Mucosa of rectum (tissue), 2 donors: Measurements from ENCODE around the gene MRPL28.

Experiments used
- H3K27ac ChIP-seq, 2 donors: one replicate each; pipeline ENCODE4 v1.7.0; 2013; ENCODE audit warnings: inconsistent platforms in 2 of 2, low read depth in 2 of 2, low read length in 2 of 2
- H3K27me3 ChIP-seq, 2 donors: one replicate each; pipeline ENCODE4 v1.7.0; 2013; ENCODE audit warnings: low read length in 2 of 2; ENCODE audit not compliant: control insufficient read depth in 2 of 2, insufficient read depth in 2 of 2
- H3K36me3 ChIP-seq, 2 donors: one replicate each; pipeline ENCODE4 v1.7.0; 2013; ENCODE audit warnings: low read length in 2 of 2; ENCODE audit not compliant: control insufficient read depth in 2 of 2, insufficient read depth in 2 of 2
- H3K4me1 ChIP-seq, 2 donors: one replicate each; pipeline ENCODE4 v1.7.0; 2013; ENCODE audit warnings: low read length in 2 of 2, mild to moderate bottlenecking in 1 of 2; ENCODE audit not compliant: control insufficient read depth in 2 of 2, insufficient read depth in 2 of 2
- H3K4me3 ChIP-seq, 2 donors: one replicate each; pipeline ENCODE4 v1.7.0; 2013; ENCODE audit warnings: low read length in 2 of 2
- H3K9ac ChIP-seq, 2 donors: one replicate each; pipeline ENCODE4 v1.7.0; 2013; ENCODE audit warnings: low read length in 2 of 2, low read depth in 1 of 2, mild to moderate bottlenecking in 1 of 2
- H3K9me3 ChIP-seq, 2 donors: one replicate each; pipeline ENCODE4 v1.7.0; 2013; ENCODE audit warnings: low read length in 2 of 2; ENCODE audit not compliant: control insufficient read depth in 2 of 2
- donor health status: healthy.
- donor health status: Normal muscosa, but diverticular disease.

Gene MRPL28

DNA sequence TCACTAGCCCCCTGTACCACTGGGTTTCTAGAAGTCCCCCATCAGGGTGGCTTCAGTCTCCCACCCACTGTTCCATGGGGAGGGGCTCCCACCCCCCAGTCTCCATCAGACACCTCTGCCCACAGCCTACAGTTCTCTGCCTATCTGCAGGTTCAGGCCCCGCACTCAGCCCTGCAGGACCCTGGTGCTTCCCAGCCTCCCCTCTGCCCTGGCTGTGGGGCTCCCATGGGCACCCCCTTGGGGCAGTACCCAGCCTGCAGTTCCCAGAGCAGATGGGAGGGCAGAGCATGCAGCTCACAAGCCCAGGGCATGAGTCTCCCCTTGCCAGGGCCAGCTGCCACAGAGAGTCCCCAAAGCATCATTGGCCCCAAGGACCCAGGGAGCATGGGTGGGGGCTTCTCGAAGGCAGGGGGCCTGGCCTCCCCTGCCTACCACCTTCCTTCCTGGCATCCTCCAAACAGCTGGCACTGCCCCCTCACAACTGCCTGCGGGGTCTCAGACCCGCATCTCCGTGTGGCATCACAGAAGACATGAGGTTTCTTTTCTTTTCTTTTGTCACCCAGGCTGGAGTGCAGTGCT lies 2.8 kb upstream of the MRPL28 start:
- Histone ChIP-seq H3K4me1 (peaks cover 5 to 6% of the 10 kb centered on the region in 2 donors), H3K36me3 (peaks cover 39 to 51% of the 10 kb centered on the region in 2 donors)

DNA sequence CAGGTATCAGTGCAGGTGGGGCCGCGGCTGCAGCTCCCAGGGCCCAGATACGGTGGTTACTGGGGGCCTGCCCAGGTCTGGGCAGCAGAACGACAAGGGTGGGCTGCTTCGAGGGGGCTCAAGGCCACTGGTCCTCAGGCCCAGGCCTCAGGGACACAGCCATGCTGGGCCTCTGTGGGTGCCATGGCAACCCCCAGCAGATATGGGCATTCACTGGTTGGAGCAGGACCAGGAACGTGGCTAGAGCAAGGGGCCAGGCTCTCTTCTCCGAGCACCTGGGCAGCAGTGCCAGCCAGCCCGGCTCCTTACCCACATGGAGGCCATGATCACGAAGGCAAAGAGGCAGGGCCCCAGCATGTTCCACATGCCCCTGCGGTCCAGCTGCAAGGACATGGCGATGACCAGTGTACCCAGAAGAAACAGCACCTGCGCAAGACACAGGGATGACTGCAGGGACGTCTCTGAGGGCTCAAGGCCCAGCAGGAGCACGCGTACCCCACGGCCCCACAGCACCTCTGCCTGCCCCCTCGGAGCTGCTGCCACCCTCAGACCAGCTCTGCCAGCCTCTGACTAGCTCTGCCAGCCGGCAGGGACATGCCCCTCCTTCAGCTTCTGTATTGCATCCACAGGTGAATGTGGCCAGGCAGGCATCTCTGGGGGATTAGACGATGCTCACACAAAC lies 2.1 kb upstream of the MRPL28 start:
- Histone ChIP-seq H3K4me1 (peaks cover 5 to 6% of the 10 kb centered on the region in 2 donors), H3K36me3 (peaks cover 45 to 52% of the 10 kb centered on the region in 2 donors), H3K27me3 (no peaks in the 10 kb centered on the region), H3K4me3 (no peak overlapping the region), H3K27ac (no peak overlapping the region), H3K9me3 (no peaks in the 10 kb centered on the region), H3K9ac (no peak overlapping the region)

More for the DNA sequence above, 2.8 kb upstream of the MRPL28 start:
- Histone ChIP-seq H3K27ac (no peak overlapping the region), H3K4me3 (no peak overlapping the region), H3K27me3 (no peaks in the 10 kb centered on the region), H3K9ac (no peak overlapping the region), H3K9me3 (no peaks in the 10 kb centered on the region)

DNA sequence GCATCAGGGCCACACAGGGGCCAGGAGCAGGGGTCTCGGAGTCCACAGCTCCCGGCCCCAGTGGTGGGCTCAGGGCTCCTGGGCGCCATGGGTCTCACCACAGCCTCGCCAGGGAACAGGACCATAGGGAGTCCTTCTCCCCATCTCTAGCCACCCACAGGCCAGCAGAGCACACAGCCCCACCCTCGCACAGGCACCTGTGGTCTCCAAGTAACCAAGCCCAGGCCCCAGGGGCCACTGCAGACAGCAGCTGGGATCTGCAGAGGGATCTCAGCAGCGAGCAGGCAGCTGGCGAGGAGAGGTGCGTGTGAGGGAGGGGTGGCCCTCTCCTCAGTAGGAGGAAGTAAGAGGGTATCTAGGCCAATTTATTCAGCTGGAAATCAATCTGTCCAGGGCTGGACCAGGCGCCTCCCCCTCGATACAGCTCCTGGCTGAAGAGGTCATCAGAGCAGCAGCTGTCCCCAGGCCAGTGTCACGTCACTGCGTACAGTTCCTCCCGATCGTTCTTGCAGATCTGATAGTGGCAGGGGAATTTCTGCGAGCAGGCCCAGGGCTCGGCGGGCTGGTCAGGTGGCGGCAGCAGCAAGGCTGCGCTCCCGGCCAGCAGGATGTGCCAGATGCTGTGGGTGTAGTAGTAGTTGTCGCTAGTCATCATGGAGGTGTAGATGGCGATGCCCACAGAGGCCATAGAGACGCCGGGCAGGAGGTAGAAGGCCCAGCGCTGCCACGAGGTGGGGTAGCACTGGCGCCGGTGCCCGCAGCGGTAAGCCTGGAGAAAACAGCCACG lies 1.4 kb upstream of the MRPL28 start:
- Histone ChIP-seq H3K4me3 (no peak overlapping the region), H3K9ac (no peak overlapping the region), H3K27ac (no peak overlapping the region), H3K27me3 (no peaks in the 10 kb centered on the region), H3K4me1 (peaks cover 5 to 6% of the 10 kb centered on the region in 2 donors), H3K9me3 (no peaks in the 10 kb centered on the region), H3K36me3 (peaks cover 48% of the 10 kb centered on the region in 2 donors)

DNA sequence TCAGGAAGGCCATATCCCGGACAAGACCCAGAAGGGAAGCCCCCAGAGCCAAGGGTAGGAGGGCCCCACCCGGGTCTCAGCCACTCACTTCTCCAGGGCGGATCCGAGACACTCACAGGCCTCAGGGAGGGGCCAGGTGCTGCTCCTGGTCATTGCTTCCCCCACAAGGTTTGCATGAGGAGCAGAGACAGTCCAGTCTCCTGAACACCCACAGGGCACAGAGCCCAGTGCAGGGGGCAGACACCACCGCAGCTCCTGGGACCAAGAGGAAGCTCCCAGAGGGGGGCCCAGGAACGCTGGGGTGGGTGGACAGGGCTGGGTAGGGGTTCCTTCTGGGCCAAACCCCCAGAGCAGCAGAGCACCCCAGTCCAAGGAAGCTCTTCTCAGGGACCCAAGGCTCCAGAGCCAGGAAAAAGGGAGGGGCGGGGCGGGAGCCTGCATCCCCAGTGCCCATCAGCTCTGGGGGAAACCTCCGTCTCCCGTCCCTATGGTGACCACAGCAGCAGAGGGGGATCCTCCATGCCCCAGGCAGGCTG lies 709 bp upstream of the MRPL28 start:
- Histone ChIP-seq H3K9me3 (no peaks in the 10 kb centered on the region), H3K36me3 (peaks cover 45% of the 10 kb centered on the region in 2 donors), H3K27ac (peak overlapping the region; percentile 29 to 51), H3K4me3 (peak overlapping the region in 1 of 2 donors; percentile 27), H3K9ac (peak overlapping the region in 1 of 2 donors; percentile 40), H3K27me3 (no peaks in the 10 kb centered on the region), H3K4me1 (peaks cover 5 to 6% of the 10 kb centered on the region in 2 donors)

DNA sequence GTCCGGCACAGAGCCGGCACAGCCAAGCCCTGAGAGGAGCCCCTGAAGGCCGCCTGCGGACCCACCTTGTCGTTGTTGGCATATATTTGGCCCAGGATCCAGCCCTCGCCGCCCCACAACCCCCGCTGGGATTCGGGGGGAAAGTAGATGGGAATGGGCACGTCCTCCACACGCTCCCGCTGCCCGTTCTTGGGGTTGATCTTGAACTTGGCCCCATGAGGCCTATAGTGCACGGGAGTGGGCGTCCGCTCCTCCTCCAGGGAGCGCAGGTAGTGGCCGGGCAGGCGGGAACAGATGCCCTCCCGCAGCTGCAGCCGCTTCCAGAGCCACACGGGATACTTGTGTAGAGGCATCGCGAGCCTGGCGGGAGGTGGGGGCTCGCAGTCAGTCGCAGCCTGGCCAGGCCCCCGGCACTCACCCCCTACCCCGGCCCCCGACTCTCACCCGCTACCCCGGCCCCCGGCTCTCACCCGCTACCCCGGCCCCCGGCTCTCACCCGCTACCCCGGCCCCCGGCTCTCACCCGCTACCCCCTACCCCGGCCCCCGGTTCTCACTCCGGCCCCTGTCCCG lies 387 bp downstream of the MRPL28 start:
- no peak overlapping the region for H3K9ac ChIP-seq
- H3K4me3 ChIP-seq: peak overlapping the region in 1 of 2 donors; percentile 41
- H3K27me3 ChIP-seq: no peaks in the 10 kb centered on the region
- peaks cover 5 to 6% of the 10 kb centered on the region in 2 donors for H3K4me1 ChIP-seq
- H3K36me3 ChIP-seq: peaks cover 36 to 43% of the 10 kb centered on the region in 2 donors
- no peak overlapping the region for H3K27ac ChIP-seq
- H3K9me3 ChIP-seq: no peaks in the 10 kb centered on the region

DNA sequence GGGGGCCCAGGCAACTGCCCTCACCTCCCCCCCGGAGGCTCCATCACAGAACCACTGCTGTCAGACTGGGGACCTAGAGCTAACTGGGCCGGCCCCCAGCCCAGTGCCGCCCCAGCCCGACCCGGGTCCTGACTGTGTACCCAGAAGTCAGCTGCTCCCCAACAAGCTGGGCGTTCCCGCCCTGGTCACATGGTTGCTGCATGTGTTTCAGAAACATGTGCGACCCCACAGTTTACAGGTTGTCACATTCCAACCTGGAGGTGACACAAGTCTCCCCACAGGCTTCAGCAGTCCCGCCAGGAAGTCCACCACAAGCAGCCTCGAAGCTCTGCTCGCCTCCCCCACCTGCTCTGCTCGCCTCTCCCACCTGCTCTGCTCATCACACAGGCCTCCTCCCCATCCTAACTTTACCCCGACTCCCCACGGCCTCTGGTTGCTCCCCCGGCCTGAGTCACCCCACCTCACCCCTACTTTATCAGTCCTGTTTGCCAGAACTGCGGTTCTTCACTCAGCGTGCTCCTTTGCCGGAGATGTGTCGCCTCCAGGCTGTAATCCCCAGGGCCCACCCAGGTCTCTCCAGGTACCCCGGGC lies 968 bp downstream of the MRPL28 start:
- Histone ChIP-seq H3K4me3 (no peak overlapping the region), H3K9ac (no peak overlapping the region), H3K36me3 (peaks cover 30 to 38% of the 10 kb centered on the region in 2 donors), H3K27me3 (peaks cover under 1 to 2% of the 10 kb centered on the region in 2 donors), H3K27ac (no peak overlapping the region), H3K4me1 (peaks cover 5 to 6% of the 10 kb centered on the region in 2 donors), H3K9me3 (no peaks in the 10 kb centered on the region)

DNA sequence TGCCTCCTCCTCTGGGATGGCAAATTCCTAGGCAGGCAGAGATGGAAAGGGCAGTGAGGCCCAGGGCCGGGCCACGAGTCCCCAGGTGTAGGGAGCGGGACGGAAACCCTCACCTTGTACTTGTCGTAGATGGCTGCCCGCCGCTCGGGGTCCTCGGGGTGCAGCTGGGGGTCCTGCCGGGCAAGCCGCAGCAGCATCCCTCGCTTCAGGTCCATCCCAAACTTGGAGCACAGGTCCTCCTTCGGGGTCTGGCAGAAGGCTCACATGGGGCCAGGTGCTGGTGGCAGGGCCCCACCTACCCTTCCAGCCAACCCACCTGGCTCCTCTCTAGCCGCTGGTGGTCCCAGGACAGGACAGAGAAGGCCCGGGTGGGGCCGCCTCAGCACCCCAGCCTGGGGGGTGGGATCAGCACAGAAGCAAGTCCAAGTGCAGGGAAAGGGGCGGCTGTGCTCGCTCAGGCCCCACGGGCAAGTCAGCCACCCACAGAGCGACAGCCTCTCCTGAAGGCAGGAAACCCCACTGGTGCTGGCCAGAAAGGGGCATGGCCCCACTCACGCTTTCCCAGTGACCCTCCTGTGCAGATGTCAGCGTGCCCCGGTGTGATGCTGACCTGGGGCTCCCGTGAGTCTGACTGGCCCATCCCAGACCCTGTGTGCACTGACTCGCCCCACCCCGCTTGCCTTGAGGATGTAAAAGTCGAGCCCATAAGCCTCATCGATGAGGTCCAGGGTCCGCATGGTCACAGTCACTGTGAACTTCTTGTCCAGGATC lies 1.8 kb downstream of the MRPL28 start:
- no peaks in the 10 kb centered on the region for H3K9me3 ChIP-seq
- H3K4me3 ChIP-seq: no peak overlapping the region
- H3K36me3 ChIP-seq: peaks cover 22 to 31% of the 10 kb centered on the region in 2 donors
- no peak overlapping the region for H3K27ac ChIP-seq
- H3K27me3 ChIP-seq: peaks cover 4% of the 10 kb centered on the region in 2 donors
- no peak overlapping the region for H3K9ac ChIP-seq
- peaks cover 5 to 8% of the 10 kb centered on the region in 2 donors for H3K4me1 ChIP-seq

DNA sequence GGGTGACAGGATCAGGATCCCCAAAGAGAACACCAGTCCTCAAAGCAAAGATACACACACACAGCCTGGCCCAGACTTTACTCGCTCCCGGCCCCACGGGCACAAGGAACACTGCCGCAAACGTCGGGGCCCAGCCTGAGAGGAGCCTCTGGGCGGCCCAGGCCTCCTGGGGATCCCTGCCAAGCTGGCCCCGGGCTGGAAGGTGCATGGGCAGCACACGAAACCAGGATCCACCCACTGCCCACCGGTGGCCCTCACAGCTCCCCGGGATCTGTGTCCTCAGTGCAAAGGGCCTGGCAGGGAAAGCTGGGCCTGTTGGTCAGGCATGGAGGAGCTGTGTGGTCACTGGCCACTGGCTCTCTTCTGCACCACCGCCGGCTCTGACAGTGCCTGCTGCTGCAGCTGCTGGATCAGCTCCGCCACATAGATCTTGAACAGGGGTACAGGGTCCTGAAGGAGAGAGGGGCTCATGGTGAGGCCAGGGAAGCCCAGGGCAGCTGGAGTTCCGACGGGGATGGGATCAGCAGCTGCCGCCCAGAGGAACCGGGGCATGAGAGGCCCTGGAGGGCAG lies 2.9 kb downstream of the MRPL28 start:
- no peak overlapping the region for H3K9ac ChIP-seq
- no peak overlapping the region for H3K27ac ChIP-seq
- no peaks in the 10 kb centered on the region for H3K9me3 ChIP-seq
- H3K4me3 ChIP-seq: no peak overlapping the region
- H3K36me3 ChIP-seq: peaks cover 13 to 26% of the 10 kb centered on the region in 2 donors
- peaks cover 4 to 10% of the 10 kb centered on the region in 2 donors for H3K27me3 ChIP-seq
- H3K4me1 ChIP-seq: peaks cover 5 to 8% of the 10 kb centered on the region in 2 donors

DNA sequence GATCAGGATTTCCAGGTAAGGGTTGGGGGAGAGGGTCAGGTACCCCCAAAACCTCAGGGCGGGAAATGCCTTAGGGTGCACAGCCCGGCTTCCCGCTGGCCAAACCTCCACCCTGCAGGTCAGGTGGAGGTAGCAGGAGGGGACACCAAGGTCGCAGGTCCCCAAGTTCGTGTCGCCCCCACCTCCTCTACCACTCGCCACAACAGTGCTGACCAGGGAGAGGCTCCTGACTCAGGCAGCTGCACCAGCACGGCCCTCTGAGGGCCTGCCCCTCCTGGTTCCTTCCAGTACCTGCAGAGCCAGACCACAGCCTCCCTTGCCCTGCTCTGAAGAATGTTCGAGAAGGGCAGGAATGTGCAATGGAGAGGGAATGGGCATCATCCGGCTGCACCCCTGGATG lies 3.9 kb downstream of the MRPL28 start:
- Histone ChIP-seq H3K9me3 (no peaks in the 10 kb centered on the region), H3K27ac (no peak overlapping the region), H3K36me3 (peaks cover 10 to 19% of the 10 kb centered on the region in 2 donors), H3K4me1 (peaks cover 5 to 12% of the 10 kb centered on the region in 2 donors), H3K27me3 (peaks cover 4 to 10% of the 10 kb centered on the region in 2 donors), H3K9ac (no peak overlapping the region), H3K4me3 (no peak overlapping the region)
